GM21526 (cell line): Measurements from ENCODE around the gene LRP1B.
"Not testable (repeated sequence)": the region's sequence is repeated elsewhere in the genome, so short reads cannot be mapped to it uniquely, and the experiment has no call there.

Source experiments
- ATAC-seq: cut with Tn5 transposase; IDR thresholded peaks from one replicate; pipeline ENCODE4 v1.9.1; 2021; ENCODE audit warnings: moderate library complexity; ENCODE audit not compliant: unreplicated experiment, low FRiP score

LRP1B gene

DNA sequence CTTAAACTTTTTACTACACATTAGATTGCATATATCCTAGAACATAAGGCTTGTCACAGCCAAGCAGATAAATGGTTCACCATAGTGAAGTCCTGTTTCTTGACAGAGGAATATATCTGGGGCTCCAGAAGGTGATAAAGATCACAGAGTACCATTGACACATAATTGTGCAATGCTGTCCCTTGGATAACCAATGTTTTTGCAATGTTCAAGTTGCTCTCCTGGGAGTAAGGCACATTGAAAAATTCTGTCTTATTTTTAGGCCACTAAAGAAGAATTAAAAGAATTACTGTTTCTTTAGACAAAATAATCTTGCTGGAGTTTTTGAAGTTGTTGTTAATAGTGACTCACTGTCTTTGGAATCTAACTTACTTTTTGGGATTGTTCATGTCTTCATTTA, 1132.8 kb downstream of the LRP1B start:
- no peak for ATAC-seq

DNA sequence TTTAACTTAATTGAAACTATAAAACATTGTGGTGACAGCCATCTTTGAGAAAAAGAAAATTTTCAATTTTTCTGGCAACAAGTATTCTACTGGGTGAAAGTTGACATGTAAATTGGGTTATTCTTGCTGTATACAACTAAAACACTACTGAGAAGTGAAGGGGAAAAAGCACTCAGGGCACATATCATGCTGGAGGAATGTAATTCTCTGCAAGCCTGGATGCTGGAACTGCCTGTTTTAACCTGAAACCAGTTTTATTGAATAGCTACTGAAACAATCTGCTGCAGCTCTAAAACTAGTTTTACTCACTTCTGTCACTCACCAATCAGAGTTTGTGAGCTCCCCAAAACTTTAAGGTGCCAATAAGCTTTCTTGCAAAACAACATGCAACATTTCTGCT, 1136.0 kb downstream of the LRP1B start:
- ATAC-seq: no peak

DNA sequence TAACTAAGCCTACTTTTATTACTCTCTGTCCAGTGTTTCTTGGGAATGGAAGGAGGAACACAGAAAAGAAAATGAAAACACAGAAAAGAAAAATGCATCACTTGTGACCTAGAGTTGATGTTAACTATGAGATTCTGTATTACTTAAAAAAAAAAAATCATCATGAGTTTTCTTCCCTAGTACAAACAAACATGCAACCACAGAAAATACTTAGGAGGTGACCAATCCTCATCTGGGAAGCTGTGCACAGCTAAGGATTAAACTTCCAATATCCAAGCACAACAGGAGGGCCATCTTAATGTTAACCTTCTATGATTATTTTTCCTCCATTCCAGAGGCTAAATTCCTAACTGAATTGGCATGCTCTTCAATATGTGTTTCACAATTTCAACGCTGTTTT, 1140.4 kb downstream of the LRP1B start:
- ATAC-seq: no peak

DNA sequence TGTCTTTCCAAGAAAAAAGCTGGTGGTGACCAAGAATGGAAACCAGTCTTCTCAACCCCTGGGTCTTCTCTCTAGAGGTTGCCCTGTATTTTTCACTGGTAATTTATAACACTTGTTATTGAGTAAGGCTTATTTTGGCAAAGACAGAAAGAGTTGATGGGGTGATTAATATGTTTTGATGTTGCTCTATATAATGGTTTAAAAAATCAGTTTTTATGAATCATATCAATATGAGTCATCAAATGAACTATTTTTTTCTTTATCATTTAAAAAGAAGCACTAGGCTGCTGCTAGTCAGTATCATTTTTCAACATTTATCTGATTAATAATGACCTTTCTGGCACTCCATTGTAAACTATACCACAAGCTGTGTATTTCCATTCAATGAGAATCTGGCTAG, 1142.2 kb downstream of the LRP1B start:
- ATAC-seq: no peak

DNA sequence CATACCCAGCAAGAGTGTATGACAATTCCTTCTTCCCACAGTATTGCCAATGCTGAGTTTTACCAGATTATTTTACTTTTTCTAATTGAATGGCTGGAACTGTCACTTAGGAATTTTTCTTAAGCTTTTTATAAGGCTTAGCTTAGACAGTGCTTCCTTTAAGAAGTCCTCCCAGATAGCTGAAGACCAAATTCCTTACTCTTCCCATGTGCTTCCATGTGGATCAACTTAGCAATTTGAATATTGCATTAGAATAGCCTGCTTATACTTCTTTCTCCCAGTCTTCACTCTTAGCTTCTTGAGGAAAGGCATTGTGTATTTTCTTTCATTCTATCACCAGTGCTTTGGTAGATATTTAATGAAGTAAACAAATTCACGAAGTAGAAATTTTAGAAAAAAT, 1144.4 kb downstream of the LRP1B start:
- ATAC-seq: no peak

DNA sequence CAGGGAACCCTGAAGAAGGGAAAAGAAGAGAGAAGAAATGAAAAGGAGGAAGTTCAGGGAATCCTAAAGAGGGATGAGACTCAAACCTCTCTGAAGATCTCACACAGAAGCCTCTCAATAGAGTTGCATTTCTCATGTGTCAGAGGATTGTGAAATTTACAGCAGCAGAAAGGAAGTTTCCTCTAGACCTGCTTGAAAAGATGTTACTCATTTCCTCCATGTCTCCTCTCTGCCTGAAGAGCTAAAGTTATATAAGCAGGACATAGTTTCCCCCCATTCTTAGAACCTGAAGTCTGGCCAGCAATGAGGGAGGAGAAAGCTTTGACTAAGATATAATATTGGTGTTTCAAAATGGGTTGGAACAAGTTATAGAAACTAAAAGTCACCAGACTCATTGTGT, 1155.6 kb downstream of the LRP1B start:
- ATAC-seq: no peak

DNA sequence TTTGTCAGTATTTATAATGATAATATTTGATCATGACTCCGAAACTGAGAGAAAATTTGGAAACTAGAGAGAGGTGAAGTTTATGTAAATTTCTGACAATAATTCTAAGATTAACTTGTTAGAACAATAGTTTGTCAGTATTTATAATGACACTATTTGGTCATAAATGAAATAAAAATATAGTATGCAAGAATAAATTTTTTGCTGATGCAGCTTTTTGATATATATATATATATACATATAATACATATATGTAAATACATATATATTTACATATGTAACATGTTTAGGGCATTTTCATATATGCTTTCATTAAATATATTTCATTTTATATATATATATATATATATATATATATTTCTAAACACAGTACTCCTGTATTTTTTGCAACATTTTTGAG, 1158.1 kb downstream of the LRP1B start:
- ATAC-seq: no peak

DNA sequence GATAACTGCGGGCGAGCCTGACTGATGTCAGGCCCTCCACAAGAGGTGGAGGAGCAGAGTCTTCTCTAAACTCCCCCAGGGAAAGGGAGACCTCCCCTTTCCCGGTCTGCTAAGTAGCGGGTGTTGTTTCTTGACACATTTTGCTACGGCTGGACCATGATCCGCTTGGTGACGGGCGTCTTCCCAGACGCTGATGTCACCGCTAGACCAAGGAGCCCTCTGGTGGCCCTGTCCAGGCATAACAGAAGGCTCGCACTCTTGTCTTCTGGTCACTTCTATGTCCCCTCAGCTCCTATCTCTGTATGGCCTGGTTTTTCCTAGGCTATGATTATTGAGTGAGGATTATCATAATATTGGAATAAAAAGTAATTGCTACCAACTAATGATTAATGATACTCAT, 1166.5 kb downstream of the LRP1B start:
- ATAC-seq: not testable (repeated sequence)

DNA sequence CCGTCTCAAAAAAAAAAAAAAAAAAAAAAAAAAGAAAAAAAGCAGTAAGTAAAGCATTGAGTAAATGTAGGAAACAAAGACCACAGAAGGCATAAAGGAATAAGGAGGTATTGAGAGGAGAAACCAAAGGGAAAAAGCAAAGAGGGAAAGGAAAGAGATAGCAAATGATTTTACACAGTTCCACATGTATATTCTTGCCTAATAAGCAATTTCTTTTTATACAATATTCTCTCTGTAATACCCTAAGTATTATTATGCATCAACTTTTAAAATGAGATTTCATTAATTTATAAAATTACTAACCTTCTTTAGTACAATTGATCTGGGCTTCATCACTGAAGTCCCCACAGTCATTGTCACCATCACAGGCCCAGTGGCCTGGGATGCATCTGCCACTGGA, 1180.9 kb downstream of the LRP1B start:
- no peak for ATAC-seq

DNA sequence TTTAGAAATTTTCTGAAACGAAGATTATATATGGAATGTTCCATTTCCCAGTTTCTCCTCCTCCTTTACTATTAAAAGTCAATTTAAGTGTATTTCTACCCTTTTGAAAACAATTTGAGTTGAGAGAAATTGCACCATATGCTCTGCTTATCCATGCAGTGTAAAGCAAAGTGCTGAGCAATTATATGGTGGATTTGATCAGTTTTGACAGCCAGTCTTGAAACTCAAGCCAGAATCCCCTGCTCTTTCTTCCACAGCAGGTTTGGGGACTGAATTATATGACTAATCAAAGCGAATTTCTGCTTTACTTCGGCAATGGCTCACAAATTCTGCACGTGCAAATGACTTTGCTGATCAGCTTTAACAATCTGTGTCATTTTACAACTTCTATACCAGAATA, 1183.6 kb downstream of the LRP1B start:
- no peak for ATAC-seq

DNA sequence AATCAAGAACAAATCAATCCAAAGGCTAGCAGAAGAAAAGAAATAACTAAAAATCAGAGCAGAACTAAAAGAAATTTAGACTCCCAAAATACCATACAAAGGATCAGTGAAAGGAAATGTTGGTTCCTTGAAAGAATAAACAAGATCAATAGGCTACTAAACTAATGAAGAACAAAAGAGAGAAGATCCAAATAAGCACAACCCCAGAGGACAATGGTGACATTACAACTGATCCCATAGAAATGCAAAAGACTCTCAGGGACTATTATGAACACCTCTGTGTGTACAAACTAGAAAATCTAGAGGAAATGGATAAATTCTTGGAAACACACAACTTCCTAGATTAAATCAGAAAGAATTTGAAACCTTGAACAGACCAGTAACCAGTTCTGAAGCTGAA, 1186.9 kb downstream of the LRP1B start:
- no peak for ATAC-seq

DNA sequence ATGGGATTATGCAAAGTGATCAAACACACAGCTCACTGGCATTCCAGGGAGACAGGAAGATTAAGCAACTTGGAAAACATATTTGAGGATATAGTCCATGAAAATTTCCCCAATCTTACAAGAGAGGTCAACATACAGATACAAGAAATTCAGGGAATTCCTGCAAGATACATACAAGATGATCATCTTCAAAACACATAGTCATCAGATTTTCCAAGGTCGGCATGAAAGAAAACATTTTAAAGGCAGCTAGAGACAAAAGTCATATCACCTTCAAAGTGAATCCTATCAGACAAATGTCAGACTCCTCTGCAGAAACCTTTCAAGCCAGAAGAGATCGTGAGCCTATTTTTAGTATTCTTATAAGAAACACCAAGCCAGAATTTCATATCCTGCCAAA, 1188.5 kb downstream of the LRP1B start:
- ATAC-seq: no peak

DNA sequence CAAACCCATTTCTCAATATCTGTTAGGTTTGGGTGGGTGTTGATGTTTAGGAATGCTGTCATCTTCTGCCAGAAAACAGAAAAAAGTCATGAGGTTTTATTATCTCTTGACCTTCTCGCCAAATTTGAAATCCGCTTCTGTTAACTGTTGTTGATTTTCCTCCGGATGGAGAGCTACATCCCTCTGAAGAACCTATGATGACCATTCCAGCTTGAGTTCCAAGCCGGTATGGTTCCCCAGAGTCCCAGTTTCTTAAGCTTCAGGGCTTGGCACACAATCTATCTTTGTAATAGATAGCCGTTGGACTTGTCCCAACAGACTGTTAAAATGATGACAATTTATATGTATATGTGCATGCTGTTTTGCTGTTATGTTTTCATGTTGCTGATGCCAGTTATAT, 1201.0 kb downstream of the LRP1B start:
- ATAC-seq: no peak

DNA sequence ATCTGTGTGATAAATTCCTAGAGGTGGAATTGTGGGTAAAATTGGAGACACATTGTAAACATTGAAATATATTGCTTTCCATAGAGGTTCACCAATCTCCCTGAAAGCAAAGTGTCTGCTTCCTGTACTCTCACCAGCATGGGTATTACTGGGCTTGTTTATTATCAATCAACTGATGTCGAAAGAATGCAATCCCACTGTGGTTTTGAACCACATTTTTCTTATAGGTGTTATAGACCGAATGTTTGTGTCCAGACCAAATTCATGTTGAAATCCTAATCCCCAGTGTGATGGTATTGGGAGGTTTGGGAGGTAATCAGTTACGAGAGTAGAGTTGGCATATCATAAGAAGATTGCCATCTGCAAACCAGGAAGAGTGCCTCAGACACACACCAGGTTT, 1212.4 kb downstream of the LRP1B start:
- ATAC-seq: no peak

DNA sequence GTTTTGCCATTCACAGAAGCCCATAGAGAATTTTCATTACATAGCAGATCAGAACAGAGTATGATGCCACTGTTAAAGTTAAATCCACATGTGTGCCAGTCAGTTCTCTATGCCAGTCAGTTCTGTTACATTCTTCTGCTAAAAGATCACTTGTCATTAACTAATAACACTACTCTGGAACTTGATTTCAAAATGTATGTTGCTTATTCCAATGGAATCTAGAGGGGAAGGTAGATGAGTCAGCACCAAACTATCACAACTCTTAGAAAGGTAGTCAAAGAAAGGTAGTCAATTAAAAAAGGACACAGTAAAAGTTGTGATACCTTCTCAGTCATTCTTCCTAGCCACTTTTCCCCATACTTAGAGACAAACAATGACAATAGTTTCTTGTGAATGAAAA, 1214.4 kb downstream of the LRP1B start:
- ATAC-seq: no peak

DNA sequence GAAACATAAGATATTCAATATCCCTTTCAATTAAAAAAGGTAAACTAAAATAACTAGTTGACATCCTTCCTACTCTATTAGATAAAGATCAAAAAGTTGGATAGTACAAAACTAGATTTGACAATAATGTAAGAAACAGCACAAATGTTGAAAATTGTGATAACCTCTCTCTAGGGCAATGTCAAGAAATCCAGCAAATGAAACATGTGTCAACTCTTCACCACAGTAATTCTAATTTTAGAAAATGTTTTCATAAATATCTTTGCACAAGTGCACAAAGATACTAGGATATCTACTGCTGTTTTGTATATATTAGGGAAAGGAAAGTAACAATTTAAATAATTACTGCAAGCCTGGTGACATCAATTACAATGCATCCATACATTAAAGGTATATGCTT, 1220.1 kb downstream of the LRP1B start:
- ATAC-seq: no peak

DNA sequence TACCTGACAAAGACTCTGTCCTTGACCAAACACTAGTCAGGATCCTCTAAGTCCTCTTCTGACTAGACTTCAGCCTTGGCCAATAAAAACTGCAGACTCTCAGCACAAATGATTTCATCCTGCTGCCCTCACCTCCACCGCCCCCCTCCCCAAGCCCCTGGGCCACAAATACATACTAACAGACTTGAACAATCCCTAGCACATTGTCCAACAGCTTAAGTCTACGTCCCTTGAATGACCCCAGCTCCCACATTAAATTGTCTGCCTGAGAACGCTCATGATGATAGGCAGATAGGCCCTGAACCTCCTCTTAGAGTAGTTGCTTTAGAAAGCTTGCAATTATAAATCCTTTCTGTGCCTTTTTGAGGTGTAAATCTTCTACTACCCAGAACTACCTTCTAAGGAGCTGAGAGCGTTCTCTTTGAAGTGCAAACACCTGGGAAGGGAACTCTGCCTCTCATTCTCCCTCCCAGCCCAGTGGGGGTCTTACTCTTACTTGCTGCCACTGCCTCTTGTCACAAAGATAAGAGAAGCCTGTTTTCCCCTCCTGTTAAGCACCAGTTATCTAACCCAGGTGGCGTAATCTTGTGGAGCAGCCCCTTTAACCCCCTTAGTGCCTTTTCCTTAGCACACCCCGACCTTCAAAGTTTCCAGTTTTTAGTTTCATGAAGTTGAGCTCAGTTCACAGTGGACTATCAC, 1225.6 kb downstream of the LRP1B start:
- ATAC-seq: no peak

DNA sequence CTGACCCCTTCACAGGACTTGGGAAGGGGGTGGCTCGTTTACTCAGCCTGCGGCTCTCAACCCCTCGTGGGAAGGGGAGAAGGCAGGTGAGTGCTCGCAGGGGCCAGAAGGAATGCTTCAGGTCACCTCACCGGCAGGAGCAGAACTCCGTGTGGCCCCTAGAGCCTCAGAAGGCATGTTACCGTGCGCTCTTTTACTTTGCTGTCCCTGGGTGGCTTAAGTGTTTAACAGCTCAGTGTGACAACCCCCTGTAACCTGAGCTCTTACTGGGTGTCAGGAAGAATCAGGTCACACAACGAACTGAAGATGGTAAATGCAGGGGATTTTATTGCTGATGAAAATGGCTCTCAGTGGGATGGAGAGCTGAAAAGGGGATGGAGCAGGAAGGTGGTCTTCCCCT, 1235.4 kb downstream of the LRP1B start:
- ATAC-seq: no peak

DNA sequence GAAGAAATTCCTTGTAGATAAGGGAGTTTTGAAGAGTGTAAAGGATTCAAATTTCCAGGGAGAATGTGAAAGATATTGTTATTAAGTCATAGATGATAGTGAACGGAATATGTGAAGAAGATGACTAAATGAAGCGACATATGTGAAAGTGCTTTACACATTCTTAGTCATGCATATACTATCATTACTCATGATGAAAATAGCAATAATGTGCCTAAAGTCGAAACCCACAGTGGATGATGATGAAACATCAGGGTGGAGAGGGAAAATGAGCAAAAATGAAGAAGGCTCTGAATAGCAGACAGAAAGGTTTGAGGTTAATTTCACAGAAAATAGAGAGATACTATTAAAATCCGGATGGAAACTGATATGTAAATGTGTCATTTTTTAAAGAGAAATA, 1237.1 kb downstream of the LRP1B start:
- ATAC-seq: no peak

DNA sequence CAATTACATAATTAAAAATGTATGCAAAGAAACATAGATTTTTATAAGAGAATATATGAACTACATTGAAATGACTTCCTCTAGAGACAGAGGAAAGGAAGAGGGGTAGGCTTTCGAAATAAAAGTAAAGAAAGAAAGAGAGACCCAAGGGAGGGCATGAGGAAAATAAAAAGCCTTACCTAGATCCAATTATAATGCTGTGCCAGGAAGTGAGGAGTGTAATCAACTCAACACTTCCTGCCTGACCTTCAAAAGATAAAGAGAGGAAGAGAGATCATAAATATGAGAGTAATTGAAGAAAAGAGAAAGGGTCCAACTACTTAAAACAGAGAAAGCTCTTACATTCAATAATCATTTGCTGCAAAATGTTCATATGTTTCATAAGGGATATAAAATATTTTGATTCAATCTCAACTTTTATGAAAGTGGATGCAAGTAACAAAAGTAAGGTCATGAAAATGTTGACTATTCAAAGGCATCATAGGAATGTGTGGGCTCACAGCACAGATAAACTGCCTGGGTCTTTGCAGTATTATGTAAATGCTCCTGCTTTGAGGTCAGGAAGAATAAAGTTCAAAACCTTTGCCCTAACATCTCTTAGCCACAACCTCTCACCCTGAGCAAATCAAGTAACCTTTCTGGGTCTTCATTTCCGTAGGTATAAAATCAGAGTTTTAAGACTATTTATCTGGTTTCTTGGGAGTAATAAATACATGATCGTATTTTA, 1237.7 kb downstream of the LRP1B start:
- ATAC-seq: no peak

DNA sequence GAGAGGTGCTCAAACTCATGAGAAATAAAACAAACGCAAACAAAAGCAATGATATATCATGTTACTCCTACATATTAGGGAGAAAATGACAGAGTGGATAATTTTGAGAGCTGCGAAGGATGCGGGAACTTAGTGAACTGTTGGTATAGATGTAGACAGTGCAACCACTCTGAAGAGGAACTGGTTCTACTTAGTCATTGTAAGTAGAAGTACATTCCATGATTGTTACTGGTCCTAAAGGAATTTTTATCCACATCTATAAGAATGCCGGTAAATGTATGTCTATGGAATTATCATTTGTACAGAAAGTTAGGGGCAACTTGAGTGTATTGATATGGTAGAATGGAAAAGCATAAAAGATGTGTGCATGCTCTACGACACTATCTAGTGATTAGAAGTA, 1238.4 kb downstream of the LRP1B start:
- ATAC-seq: no peak

DNA sequence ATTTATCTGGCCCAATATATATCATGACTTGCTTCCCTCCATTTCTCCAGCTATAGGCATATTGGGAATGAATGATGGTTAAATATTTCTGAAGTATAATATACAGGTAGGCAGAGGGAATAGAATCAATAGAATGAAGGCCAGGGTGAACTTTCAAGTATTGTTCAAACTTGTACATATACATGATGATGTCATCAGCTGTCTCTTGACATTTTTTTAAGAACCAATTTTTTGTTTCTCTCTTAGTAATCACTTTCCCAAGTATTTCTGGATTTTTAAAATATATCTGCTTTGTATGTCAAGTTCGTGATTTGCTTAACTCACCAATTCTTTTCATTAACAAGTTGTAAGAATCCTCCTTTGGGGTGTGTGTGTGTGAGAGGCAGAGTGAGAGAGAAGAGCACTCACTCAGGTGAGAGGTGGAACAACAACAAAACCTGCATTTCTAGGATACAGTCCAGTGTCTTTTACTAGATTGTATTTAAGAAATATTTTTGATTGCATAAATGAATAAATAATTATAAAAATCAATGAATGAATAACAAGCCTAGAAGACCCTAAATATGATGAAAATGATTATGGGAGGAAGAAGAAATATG, 1239.1 kb downstream of the LRP1B start:
- no peak for ATAC-seq
